K562 (cell line): ENCODE measurements around the gene ARMC9. TPM values are rescaled to one million over a fixed set of nuclear protein-coding genes. Genes with fewer than 3 reads are reported as not detected.

ENCODE experiments used
- BACH1 ChIP-seq: fragments of 200-800 bp; sonication (Bioruptor generic); IDR thresholded peaks from 2 replicates; pipeline ENCODE4 v1.6.1; 2016; ENCODE audit warnings: missing genetic modification characterization, missing compliant biosample characterization
- BRCA1 ChIP-seq, 2 experiments: fragments of 450-650 bp in 1 of 2; sonication (generic) in 1 of 2; formaldehyde crosslinking in 1 of 2; IDR thresholded peaks; 2 replicates each; pipeline versions ENCODE4 v1.5.0 to v1.6.1; 2017 to 2020; ENCODE audit warnings: mild to moderate bottlenecking in 1 of 2, missing genetic modification reagents in 1 of 2
- CBFA2T3 ChIP-seq: fragments of 450-650 bp; IDR thresholded peaks from 2 replicates; pipeline ENCODE4 v1.6.1; 2017
- CEBPB ChIP-seq: fragments of 450-650 bp; IDR thresholded peaks from 2 replicates; pipeline ENCODE4 v1.6.1; 2016; ENCODE audit warnings: missing genetic modification characterization, missing compliant biosample characterization
- CREM ChIP-seq: IDR thresholded peaks from 2 replicates; pipeline ENCODE4 v1.6.1; 2014; ENCODE audit warnings: antibody characterized with exemption, low read depth
- DACH1 ChIP-seq: fragments of 450-650 bp; IDR thresholded peaks from 2 replicates; pipeline ENCODE4 v1.6.1; 2018; ENCODE audit not compliant: partially characterized antibody
- LEF1 ChIP-seq: fragments of 450-650 bp; IDR thresholded peaks from 2 replicates; pipeline ENCODE4 v1.6.1; 2016; ENCODE audit warnings: mild to moderate bottlenecking
- NCOR1 ChIP-seq: fragments of 450-650 bp; IDR thresholded peaks from 2 replicates; pipeline ENCODE4 v1.6.1; 2016; ENCODE audit warnings: mild to moderate bottlenecking, moderate library complexity
- NFE2 ChIP-seq: IDR thresholded peaks from 2 replicates; pipeline ENCODE4 v1.6.1; 2014; ENCODE audit warnings: antibody characterized with exemption, low read depth
- RCOR1 ChIP-seq, 2 experiments: IDR thresholded peaks; 2 replicates each; pipeline ENCODE4 v1.6.1; 2012; ENCODE audit warnings: low read depth in 2 of 2, low read length in 2 of 2, borderline replicate concordance in 1 of 2, improper control_type of control experiment in 1 of 2
- RNF2 ChIP-seq: sonication (generic); IDR thresholded peaks from 2 replicates; pipeline ENCODE4 v1.6.1; 2016
- SUPT5H ChIP-seq: fragments of 450-650 bp; IDR thresholded peaks from 2 replicates; pipeline ENCODE4 v1.6.1; 2016
- TSC22D4 ChIP-seq: fragments of 450-650 bp; IDR thresholded peaks from 2 replicates; pipeline ENCODE4 v1.6.1; 2016; ENCODE audit warnings: missing genetic modification characterization, missing biosample characterization, control low read depth
- YBX1 ChIP-seq: fragments of 450-650 bp; IDR thresholded peaks from 2 replicates; pipeline ENCODE4 v1.7.1; 2016; ENCODE audit warnings: mild to moderate bottlenecking
- ZNF217 ChIP-seq: sonication (generic); formaldehyde crosslinking; IDR thresholded peaks from 2 replicates; pipeline ENCODE4 v1.8.0; 2022; ENCODE audit warnings: mild to moderate bottlenecking, missing genetic modification reagents
- polyA plus RNA-seq, 8 experiments: library from polyadenylated mRNA; depleted of rRNA in 4 of 8; stranded (reverse) in 5 of 8; unstranded in 3 of 8; fragments of >200 nt; fragmentation: Nextera tagmentation in 2 of 8; fragmentation: Illumina TruSeq in 1 of 8; extraction: Ambion mirVana in 2 of 8; extraction: Trizol in 1 of 8; gene quantifications; 2 replicates each; pipeline versions ENCODE4 v1.2.1 to v1.2.3, GENCODE V29; 2011 to 2014; ENCODE audit warnings: inconsistent platforms in 1 of 8, missing spikeins in 1 of 8
- total RNA-seq, 7 experiments: library from RNA; depleted of rRNA in 6 of 7; stranded (reverse); fragments of >200 nt in 6 of 7; fragmentation: Illumina TruSeq in 2 of 7; extraction: Trizol in 2 of 7; gene quantifications; 2 replicates each; pipeline versions ENCODE4 v1.2.1 to v1.2.3, GENCODE V29; 2011 to 2021; ENCODE audit warnings: low replicate concordance in 1 of 7
- TF ChIP-seq, protein P1 (sequence below), 2 experiments: IDR thresholded peaks; 2 replicates each; pipeline ENCODE4 v1.6.1; 2011; ENCODE audit warnings: borderline replicate concordance in 1 of 2, control low read depth in 1 of 2, low read depth in 1 of 2, low read length in 1 of 2, mild to moderate bottlenecking in 1 of 2, mixed read lengths in 1 of 2, moderate library complexity in 1 of 2; ENCODE audit not compliant: insufficient read depth in 1 of 2, insufficient read length in 1 of 2, poor library complexity in 1 of 2, severe bottlenecking in 1 of 2; ENCODE audit errors: extremely low read depth in 1 of 2
- TF ChIP-seq, protein P2 (sequence below): fragments of 450-650 bp; IDR thresholded peaks from 2 replicates; pipeline ENCODE4 v1.6.1; 2016; ENCODE audit warnings: mild to moderate bottlenecking, moderate library complexity

The ARMC9 gene
- total and polyA plus RNA-seq, 9 of the 15 experiments (the other 6 are each of a cell fraction or from before 2014, with no cell fraction given) = 0.36 to 2.3 (median 1.1) TPM

DNA sequence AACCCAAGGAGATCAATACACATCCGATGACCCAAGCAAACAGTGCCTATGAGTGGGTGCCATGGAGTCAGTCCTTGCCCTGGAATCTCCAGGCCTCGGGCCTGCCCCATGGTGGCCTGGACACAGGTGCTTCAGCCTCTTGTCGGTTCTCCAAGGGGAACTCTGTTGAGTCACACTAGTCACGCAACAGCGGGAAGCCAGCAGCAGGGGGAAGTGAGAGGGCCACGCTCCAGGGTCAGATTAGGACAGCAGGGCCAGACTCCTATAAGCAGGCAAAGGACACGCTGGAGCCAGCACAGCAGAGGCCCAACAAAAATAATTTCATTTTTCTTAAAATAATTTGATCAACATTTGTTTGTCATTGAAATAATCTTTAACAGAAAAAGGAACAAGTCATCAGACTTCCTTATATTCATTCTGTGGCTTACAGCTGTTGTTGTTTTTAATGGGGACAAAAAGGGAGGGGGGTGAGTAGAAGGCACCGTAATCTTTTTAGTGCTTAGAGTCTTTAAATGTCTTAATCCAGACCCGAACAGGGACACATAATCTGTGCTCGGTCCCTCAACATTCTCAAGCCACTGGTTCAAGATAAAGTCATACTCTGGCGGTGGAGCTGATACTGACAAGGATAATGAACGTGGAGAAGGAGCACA, 16.4 kb upstream of the ARMC9 start (continued):
- TF ChIP-seq RCOR1 (IDR thresholded peaks at IDR 0.05; ENCODE audit: borderline replicate concordance in 1 of 2, low read depth in 2 of 2, low read length in 2 of 2) (peak in 1 of 2 experiments; percentile 4; a peak in 1 of 4 replicates), NFE2 (peak; percentile 29; the same call in 1 of the 2 replicates), NCOR1 (0 out of 2 replicates have a peak, but pooled peaks have one; percentile 15), LEF1 (0 out of 2 replicates have a peak, but pooled peaks have one; percentile 50), CREM (0 out of 2 replicates have a peak, but pooled peaks have one; percentile 12), CEBPB (peak; percentile 37), BRCA1 (IDR thresholded peaks at IDR 0.05) (no peak), BRCA1 (CRISPR knock-in tag; IDR thresholded peaks at IDR 0.05) (no peak), RNF2 (no peak), YBX1 (no peak), DACH1 (no peak), TSC22D4 (tag) (no peak), ZNF217 (CRISPR knock-in tag) (no peak), BACH1 (tag) (0 out of 2 replicates have a peak, but pooled peaks have one; percentile 18), SUPT5H (no peak), CBFA2T3 (0 out of 2 replicates have a peak, but pooled peaks have one; percentile 3)
- TF ChIP-seq, protein P1, sequence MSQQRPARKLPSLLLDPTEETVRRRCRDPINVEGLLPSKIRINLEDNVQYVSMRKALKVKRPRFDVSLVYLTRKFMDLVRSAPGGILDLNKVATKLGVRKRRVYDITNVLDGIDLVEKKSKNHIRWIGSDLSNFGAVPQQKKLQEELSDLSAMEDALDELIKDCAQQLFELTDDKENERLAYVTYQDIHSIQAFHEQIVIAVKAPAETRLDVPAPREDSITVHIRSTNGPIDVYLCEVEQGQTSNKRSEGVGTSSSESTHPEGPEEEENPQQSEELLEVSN (IDR thresholded peaks at IDR 0.05; ENCODE audit: borderline replicate concordance in 1 of 2, extremely low read depth in 1 of 2, insufficient read depth in 1 of 2, insufficient read length in 1 of 2, low read depth in 1 of 2, low read length in 1 of 2, poor library complexity in 1 of 2, severe bottlenecking in 1 of 2) = peak in 1 of 2 experiments; percentile 29
- TF ChIP-seq, protein P2, sequence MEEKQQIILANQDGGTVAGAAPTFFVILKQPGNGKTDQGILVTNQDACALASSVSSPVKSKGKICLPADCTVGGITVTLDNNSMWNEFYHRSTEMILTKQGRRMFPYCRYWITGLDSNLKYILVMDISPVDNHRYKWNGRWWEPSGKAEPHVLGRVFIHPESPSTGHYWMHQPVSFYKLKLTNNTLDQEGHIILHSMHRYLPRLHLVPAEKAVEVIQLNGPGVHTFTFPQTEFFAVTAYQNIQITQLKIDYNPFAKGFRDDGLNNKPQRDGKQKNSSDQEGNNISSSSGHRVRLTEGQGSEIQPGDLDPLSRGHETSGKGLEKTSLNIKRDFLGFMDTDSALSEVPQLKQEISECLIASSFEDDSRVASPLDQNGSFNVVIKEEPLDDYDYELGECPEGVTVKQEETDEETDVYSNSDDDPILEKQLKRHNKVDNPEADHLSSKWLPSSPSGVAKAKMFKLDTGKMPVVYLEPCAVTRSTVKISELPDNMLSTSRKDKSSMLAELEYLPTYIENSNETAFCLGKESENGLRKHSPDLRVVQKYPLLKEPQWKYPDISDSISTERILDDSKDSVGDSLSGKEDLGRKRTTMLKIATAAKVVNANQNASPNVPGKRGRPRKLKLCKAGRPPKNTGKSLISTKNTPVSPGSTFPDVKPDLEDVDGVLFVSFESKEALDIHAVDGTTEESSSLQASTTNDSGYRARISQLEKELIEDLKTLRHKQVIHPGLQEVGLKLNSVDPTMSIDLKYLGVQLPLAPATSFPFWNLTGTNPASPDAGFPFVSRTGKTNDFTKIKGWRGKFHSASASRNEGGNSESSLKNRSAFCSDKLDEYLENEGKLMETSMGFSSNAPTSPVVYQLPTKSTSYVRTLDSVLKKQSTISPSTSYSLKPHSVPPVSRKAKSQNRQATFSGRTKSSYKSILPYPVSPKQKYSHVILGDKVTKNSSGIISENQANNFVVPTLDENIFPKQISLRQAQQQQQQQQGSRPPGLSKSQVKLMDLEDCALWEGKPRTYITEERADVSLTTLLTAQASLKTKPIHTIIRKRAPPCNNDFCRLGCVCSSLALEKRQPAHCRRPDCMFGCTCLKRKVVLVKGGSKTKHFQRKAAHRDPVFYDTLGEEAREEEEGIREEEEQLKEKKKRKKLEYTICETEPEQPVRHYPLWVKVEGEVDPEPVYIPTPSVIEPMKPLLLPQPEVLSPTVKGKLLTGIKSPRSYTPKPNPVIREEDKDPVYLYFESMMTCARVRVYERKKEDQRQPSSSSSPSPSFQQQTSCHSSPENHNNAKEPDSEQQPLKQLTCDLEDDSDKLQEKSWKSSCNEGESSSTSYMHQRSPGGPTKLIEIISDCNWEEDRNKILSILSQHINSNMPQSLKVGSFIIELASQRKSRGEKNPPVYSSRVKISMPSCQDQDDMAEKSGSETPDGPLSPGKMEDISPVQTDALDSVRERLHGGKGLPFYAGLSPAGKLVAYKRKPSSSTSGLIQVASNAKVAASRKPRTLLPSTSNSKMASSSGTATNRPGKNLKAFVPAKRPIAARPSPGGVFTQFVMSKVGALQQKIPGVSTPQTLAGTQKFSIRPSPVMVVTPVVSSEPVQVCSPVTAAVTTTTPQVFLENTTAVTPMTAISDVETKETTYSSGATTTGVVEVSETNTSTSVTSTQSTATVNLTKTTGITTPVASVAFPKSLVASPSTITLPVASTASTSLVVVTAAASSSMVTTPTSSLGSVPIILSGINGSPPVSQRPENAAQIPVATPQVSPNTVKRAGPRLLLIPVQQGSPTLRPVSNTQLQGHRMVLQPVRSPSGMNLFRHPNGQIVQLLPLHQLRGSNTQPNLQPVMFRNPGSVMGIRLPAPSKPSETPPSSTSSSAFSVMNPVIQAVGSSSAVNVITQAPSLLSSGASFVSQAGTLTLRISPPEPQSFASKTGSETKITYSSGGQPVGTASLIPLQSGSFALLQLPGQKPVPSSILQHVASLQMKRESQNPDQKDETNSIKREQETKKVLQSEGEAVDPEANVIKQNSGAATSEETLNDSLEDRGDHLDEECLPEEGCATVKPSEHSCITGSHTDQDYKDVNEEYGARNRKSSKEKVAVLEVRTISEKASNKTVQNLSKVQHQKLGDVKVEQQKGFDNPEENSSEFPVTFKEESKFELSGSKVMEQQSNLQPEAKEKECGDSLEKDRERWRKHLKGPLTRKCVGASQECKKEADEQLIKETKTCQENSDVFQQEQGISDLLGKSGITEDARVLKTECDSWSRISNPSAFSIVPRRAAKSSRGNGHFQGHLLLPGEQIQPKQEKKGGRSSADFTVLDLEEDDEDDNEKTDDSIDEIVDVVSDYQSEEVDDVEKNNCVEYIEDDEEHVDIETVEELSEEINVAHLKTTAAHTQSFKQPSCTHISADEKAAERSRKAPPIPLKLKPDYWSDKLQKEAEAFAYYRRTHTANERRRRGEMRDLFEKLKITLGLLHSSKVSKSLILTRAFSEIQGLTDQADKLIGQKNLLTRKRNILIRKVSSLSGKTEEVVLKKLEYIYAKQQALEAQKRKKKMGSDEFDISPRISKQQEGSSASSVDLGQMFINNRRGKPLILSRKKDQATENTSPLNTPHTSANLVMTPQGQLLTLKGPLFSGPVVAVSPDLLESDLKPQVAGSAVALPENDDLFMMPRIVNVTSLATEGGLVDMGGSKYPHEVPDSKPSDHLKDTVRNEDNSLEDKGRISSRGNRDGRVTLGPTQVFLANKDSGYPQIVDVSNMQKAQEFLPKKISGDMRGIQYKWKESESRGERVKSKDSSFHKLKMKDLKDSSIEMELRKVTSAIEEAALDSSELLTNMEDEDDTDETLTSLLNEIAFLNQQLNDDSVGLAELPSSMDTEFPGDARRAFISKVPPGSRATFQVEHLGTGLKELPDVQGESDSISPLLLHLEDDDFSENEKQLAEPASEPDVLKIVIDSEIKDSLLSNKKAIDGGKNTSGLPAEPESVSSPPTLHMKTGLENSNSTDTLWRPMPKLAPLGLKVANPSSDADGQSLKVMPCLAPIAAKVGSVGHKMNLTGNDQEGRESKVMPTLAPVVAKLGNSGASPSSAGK = peak; percentile 79
